ENCODE results near the gene MEGF6. TPM values are rescaled to one million over a fixed set of nuclear protein-coding genes. Genes with fewer than 3 reads are reported as not detected.

Gene MEGF6
- total RNA-seq, 1 donor from 2014 or later: 209 TPM

GRCh38 chr1:3603156-3603555 lies 8.2 kb downstream of the MEGF6 start:
- DNase-seq (ENCODE audit: low spot score in 2 of 2, unreplicated experiment in 2 of 2): no peak
- TF ChIP-seq CTCF (IDR thresholded peaks at IDR 0.05; ENCODE audit: unreplicated experiment): no peak
- no peaks in the 10 kb centered on the region for H3K27me3 Mint-ChIP-seq (ENCODE audit: low read depth)
- no peaks in the 10 kb centered on the region for H3K9me3 Mint-ChIP-seq
- H3K27ac Mint-ChIP-seq: no peak overlapping the region
- no peak overlapping the region for H3K4me3 Mint-ChIP-seq
- H3K4me1 Mint-ChIP-seq: peaks cover 11% of the 10 kb centered on the region
- peaks cover 3% of the 10 kb centered on the region for H3K36me3 Mint-ChIP-seq

DNA sequence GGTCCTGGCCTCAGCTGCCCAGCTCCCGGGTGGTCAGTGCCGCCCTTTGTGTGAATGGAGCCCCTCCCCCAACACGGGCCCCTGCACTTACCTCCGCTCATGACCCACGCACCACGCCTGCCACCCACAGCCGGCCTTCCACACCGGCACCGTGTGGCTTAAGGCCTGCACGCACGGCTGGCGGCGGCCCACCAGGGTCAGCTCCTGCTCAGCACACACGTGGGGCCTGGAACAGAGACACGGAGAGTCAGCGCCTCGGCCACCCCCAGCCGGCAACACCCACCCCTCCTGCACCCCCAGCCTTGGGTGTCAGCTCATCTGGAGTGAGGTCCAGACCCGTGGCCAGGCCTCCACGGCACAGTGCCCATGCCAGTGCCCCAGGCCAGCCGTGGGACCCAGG lies 8.9 kb downstream of the MEGF6 start:
- Mint-ChIP-seq H3K27me3 (ENCODE audit: low read depth) (no peaks in the 10 kb centered on the region), H3K9me3 (no peaks in the 10 kb centered on the region), H3K4me3 (no peak overlapping the region), H3K27ac (no peak overlapping the region), H3K36me3 (peaks cover 3% of the 10 kb centered on the region), H3K4me1 (peaks cover 17% of the 10 kb centered on the region)
- no peak for DNase-seq (ENCODE audit: low spot score in 2 of 2, unreplicated experiment in 2 of 2)
- no peak for TF ChIP-seq CTCF (IDR thresholded peaks at IDR 0.05; ENCODE audit: unreplicated experiment)

DNA sequence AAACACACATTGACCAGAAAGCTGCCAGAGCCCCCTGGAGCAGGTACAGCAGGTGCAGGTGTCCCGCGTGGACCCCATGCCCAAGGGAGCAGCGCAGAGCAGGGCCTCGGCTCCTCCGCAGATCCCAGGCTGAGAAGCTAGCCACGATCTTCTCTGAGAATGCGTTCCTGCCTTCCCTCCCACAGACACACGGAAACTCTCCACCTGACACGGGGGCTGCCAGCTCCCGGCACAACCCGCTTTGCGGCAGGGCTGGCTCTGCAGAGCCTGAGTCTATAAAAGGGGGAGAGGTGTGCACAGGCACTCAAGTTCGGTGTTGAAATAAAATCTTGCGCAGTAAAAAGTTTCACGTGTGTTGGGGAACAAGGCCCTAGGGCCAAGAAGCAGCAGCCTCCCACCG lies 9.6 kb downstream of the MEGF6 start:
- DNase-seq (ENCODE audit: low spot score in 2 of 2, unreplicated experiment in 2 of 2): no peak

GRCh38 chr1:3600354-3600753 lies 11.0 kb downstream of the MEGF6 start:
- Mint-ChIP-seq H3K36me3 (peaks cover 3% of the 10 kb centered on the region), H3K4me3 (no peak overlapping the region), H3K27ac (no peak overlapping the region), H3K4me1 (peaks cover 20% of the 10 kb centered on the region), H3K27me3 (ENCODE audit: low read depth) (no peaks in the 10 kb centered on the region), H3K9me3 (no peaks in the 10 kb centered on the region)
- TF ChIP-seq CTCF (IDR thresholded peaks at IDR 0.05; ENCODE audit: unreplicated experiment): no peak
- DNase-seq (ENCODE audit: low spot score in 2 of 2, unreplicated experiment in 2 of 2): no peak

More for the DNA sequence above, 9.6 kb downstream of the MEGF6 start:
- no peak for TF ChIP-seq CTCF (IDR thresholded peaks at IDR 0.05; ENCODE audit: unreplicated experiment)
- no peak overlapping the region for H3K4me3 Mint-ChIP-seq
- H3K27me3 Mint-ChIP-seq (ENCODE audit: low read depth): no peaks in the 10 kb centered on the region
- H3K9me3 Mint-ChIP-seq: no peaks in the 10 kb centered on the region
- no peak overlapping the region for H3K27ac Mint-ChIP-seq
- peaks cover 20% of the 10 kb centered on the region for H3K4me1 Mint-ChIP-seq
- H3K36me3 Mint-ChIP-seq: peaks cover 3% of the 10 kb centered on the region

DNA sequence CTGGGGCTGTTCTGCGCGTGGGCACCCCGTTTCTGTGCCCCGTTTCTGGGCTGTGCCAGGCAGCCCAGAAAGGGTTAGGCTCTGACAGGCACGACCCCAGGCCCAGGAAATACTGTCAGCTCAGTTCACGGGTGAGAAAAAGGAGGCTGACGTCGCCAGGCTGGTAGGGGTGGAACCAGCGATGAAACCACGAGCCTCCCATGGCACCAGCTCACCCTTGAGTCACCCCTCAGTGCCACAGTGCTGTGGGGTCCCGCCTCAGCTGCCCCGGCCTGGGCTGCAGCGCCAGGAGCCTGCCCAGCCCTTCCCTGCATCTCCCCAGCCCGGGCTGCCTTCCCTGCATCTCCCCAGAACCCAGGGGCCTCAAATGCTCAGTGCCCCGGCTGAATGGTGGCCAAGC lies 11.5 kb downstream of the MEGF6 start:
- H3K27ac Mint-ChIP-seq: no peak overlapping the region
- no peak for DNase-seq (ENCODE audit: low spot score in 2 of 2, unreplicated experiment in 2 of 2)
- H3K9me3 Mint-ChIP-seq: no peaks in the 10 kb centered on the region
- no peak overlapping the region for H3K4me3 Mint-ChIP-seq
- H3K27me3 Mint-ChIP-seq (ENCODE audit: low read depth): no peaks in the 10 kb centered on the region
- peaks cover 3% of the 10 kb centered on the region for H3K36me3 Mint-ChIP-seq
- H3K4me1 Mint-ChIP-seq: peaks cover 20% of the 10 kb centered on the region
- no peak for TF ChIP-seq CTCF (IDR thresholded peaks at IDR 0.05; ENCODE audit: unreplicated experiment)

GRCh38 chr1:3599286-3599811 lies 12.0 kb downstream of the MEGF6 start:
- Mint-ChIP-seq H3K36me3 (peaks cover 3% of the 10 kb centered on the region), H3K4me3 (no peak overlapping the region), H3K27me3 (ENCODE audit: low read depth) (no peaks in the 10 kb centered on the region), H3K9me3 (no peaks in the 10 kb centered on the region), H3K27ac (no peak overlapping the region), H3K4me1 (peaks cover 20% of the 10 kb centered on the region)
- TF ChIP-seq CTCF (IDR thresholded peaks at IDR 0.05; ENCODE audit: unreplicated experiment): no peak
- DNase-seq (ENCODE audit: low spot score in 2 of 2, unreplicated experiment in 2 of 2): no peak
